GM12872 (cell line): Measurements from ENCODE around the gene NRXN2.

Experiments used
- TF ChIP-seq, protein P1 (sequence below): IDR thresholded peaks from 3 replicates; pipeline ENCODE4 v1.5.1; 2011; ENCODE audit warnings: low read depth, mild to moderate bottlenecking, low read length, moderate library complexity; ENCODE audit not compliant: insufficient read depth

NRXN2 gene

GRCh38 chr11:64663656-64664055 lies 59.3 kb downstream of the NRXN2 start:
- TF ChIP-seq, protein P1, sequence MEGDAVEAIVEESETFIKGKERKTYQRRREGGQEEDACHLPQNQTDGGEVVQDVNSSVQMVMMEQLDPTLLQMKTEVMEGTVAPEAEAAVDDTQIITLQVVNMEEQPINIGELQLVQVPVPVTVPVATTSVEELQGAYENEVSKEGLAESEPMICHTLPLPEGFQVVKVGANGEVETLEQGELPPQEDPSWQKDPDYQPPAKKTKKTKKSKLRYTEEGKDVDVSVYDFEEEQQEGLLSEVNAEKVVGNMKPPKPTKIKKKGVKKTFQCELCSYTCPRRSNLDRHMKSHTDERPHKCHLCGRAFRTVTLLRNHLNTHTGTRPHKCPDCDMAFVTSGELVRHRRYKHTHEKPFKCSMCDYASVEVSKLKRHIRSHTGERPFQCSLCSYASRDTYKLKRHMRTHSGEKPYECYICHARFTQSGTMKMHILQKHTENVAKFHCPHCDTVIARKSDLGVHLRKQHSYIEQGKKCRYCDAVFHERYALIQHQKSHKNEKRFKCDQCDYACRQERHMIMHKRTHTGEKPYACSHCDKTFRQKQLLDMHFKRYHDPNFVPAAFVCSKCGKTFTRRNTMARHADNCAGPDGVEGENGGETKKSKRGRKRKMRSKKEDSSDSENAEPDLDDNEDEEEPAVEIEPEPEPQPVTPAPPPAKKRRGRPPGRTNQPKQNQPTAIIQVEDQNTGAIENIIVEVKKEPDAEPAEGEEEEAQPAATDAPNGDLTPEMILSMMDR = no peak

DNA sequence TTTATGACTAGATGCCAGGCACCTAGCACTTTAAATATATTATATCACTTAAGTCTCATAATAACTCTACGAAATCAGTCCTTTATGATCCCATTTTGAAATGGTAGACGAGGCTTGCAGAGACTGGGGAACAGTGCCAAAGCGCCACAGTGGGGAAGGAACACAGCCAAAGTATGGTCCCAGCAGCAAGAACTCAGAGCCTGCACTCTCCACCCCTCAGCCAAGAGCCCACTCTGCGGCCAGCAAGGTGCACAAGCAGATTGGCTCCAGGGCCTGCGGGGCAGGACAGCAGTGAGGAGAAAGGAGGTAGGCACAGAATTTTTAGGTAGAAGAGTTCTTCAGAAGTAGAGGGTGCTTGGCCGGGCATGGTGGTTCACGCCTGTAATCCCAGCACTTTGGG lies 61.4 kb downstream of the NRXN2 start:
- TF ChIP-seq, protein P1 = no peak

DNA sequence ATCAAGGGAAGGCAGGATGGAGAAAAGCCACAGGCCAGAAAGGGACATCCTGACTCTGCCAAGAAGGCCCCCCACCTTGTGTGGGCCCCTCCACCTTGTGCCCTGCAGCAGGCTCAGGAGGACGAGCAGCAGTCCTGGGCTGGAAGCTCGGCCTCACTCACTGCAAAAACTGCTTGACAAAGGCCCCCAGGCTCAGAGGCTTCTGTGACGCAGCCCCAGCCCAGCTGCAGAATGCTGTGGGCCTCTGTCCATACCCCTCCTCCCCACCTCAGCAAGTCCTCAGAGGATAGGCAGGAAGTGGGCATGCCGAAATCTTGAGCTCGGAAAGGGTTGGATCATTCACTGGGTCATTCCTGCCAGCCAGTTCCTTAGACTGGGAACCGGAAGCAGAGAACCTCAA lies 61.9 kb downstream of the NRXN2 start:
- TF ChIP-seq, protein P1 = no peak

DNA sequence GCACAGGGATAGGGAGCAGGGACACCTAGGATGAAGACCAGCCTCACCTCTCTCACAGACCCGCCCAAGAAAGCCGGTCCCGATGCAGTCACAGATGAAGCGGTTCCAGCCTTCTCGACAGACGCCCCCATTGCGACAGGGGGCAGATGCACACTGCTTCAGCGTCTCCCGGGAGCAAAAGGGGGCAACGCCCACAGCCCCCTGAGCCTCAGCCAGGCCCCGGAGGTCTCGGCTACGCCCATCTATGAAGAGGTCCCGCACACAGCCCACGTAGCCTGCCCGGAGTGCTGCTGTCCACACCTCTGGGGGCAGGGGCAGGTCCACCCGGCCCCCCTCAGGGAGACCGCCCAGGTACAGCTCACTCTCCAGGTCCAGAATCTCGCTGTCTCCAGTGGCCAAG lies 62.3 kb downstream of the NRXN2 start:
- TF ChIP-seq, protein P1 = no peak

DNA sequence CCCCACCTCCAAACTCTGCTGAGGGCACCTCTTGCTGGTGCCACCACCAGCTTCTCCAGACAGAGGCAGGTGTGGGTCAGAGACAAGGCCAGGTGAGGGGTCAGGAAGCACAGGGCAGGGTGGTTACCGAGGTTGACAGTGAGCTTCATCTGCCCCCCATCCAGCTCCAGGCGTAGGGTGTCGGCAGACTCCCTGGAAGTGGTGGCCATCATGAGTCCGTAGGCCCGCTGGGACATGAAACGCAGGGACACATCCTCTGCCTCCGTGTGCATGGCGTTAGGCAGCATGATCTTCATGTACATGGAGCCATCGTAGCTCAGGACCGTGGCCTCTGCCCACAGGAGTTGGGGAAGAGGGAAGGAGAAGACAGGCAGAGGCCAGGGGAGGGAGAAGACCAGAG lies 62.8 kb downstream of the NRXN2 start:
- TF ChIP-seq, protein P1 = no peak

- TF ChIP-seq, protein P1 = no peak
Measured at GRCh38 chr11:64659417-64660144, 63.4 kb downstream of the NRXN2 start.

- TF ChIP-seq, protein P1 = no peak
Measured at GRCh38 chr11:64658265-64658664, 64.7 kb downstream of the NRXN2 start.
